Stromal cell of bone marrow (primary cell): Measurements from ENCODE around the gene LRRC27.

Experiments used
- DNase-seq: peaks from one replicate; pipeline ENCODE4 v3.0.0-alpha.2; 2012; ENCODE audit warnings: low read depth

Gene LRRC27

DNA sequence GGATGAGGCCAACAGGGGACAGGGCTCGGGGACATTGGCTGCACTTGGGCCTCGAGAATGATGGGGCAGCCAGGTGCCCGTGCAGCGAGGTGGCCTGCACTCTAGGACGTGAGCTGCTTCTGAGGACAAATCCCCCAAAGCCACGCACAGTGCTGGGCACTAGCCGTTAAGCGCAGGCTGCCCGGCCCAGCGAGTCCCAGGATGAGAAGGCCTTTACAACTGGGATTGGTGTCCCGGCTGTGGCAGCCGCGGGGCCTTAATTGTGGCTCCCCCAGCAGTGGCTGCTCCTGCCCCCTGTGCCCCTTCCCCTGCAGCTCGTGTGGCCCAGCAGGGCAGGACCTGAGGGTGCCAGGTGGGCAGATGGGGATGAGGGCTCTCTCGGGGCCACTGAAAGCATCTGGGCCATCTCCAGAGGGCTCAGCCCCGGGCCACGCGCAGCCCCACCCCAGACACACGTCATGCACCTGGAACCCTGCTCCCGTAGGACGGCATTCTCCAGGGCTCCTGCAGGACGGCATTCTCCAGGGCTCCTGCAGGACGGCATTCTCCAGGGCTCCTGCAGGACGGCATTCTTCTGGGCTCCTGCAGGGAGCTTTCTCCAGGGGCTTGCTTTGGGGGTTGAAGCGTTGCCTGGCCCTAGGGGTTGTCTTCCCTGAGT is 71.6 kb downstream of the LRRC27 start:
- DNase-seq: no peak

DNA sequence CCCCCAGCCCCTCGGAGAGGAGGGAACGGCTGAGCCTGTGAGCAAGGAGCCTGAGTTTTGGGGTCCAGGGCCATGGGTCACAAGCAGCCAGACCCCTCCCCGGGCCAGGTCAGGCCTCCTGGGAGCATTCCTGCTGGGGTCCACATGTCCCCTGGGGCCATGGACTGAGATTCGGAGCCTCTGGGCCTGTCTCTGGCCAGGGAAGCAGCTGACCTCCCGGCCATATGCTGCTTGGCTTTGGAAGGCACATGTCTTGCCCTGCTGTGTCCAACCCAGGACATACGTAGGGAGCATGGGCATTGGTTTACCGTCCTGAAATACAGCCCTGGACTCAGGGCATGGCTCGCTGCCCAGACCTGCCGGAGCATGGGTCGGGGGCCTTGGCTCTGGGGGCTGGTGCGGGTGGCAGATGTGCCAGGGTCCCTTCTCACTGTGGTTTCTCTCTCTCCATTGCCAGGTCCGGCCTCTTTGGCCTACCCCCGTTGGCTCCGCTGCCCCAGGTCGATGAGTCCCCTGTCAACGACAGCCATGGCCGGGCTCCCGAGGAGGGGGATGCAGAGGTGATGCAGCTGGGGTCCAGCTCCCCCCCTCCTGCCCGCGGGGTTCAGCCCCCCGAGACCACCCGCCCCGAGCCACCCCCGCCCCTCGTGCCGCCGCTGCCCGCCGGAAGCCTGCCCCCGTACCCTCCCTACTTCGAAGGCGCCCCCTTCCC is 72.3 kb downstream of the LRRC27 start:
- DNase-seq: no peak

DNA sequence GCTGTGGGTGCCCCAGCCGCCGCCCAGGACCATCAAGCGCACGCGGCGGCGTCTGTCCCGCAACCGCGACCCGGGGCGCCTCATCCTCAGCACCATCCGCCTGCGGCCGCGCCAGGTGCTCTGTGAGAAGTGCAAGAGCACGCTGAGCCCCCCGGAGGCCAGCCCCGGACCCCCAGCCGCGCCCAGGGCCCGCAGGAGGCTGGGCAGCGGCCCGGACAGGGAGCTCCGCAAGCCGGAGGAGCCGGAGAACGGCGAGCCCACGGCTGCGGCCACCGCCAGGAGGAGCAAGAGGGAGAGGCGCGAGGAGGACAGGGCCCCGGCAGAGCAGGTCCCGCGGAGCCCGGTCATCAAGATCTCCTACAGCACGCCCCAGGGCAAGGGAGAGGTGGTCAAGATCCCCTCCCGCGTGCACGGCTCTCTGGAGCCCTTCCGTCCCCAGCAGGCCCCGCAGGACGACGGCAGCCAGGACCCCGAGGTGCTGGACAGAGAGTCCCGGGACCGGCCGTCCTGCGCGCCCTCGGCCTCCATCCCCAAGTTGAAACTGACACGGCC is 73.0 kb downstream of the LRRC27 start:
- no peak for DNase-seq

DNA sequence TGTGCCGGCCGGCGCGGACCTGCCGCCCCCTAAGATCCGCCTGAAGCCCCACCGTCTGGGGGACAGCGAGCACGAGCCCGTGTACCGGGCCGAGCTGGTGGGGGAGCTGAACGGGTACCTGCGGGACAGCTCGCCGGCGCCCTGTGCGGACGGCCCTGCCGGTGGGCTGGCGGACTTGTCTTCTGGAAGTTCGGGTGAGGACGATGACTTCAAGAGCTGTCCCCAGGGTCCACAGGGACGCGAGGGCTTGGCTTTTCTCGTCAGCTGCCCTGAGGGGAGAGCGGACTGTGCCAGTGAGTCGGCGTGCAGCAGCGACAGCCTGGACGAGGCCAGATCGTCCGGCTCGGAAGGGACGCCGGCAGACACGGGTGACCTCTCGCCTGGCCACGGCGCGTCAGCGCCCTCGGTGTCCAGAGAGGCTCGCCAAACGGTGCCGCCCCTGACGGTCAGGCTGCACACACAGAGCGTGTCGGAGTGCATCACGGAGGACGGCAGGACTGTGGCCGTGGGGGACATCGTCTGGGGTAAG is 73.5 kb downstream of the LRRC27 start:
- DNase-seq: no peak

DNA sequence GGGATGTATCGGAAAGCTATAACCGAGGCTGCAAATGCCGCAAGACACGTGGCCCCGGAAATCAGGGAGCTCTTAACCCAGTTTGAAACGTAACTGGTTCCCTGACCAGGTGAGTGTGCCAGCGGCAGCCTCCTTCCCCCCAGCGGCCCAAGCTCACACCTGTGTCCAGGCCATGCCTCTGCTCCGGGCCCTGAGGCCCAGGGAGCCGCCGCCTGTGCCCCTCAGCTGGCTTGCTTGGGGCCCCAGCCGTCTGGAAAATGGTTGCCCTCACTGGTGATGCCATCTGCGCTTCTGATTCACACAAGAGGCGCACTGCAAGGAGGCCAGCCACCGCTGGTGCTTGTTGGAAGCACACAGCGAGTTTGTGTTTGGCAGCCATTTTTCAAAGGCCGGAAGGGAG is 74.2 kb downstream of the LRRC27 start:
- no peak for DNase-seq

DNA sequence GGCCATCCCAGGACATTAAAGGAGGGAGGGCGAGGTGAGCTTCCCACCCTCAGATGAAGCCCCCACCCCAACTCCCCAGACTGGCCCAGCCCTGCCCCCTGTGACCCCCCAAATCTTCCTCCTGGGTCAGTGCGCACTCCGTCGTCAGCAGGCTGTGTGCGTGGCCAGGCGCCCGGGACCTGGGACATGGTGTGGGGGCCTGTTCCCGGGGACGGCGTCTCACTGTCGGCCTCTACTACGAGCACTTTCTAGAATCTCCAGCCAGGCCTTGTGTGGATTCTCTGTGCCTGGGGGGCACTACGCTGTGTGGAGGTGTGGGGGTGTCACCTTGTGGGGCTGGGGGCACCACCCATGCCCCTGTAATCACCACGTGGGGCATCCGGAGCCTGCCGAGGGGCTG is 74.8 kb downstream of the LRRC27 start:
- no peak for DNase-seq

DNA sequence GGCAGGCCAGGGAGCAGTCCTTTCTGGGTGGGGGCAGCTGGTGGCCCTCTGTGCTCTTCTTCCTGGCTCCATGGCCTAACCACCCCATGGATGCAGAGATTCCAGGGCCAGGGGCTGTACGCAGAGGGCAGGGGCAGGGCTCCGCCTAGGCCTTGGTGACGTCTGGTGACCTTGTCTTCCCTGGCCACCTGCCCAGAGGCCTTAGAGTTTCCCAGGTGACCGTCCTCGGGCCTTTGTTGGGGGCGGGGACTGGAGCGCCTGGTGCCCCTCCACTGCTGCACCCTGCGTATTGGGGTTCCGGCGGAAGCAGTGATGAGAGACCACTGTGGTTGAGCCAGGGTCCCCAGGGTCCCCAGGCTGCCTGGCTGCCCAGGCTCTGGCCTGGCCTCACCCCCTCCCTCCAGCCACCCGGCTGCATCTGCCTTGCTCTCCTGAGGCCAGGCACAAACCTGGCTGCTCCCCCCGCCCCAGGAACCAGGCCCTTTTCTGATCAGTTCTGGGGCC is 75.3 kb downstream of the LRRC27 start:
- no peak for DNase-seq

DNA sequence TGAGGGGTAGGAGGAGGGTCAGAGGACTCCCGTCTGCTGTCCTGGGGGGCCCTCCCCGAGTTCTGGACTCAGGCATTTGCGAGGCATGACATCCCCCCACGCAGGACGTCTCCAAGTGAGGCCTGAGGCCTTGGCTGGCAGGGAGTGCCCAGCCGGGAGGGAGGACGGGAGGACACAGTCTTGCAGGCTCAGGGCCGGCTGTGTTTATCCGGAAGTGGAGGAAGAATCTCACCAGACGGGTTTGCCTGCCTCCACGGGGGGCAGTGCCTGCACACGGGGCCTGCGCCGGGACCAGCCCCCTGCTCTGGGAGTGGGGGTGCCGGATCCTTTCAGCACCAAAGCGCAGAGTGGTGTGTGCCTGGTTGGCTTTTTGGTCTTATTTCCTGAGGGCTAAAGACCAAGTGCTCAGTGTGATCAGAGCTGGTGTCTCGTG is 75.9 kb downstream of the LRRC27 start:
- DNase-seq: no peak

DNA sequence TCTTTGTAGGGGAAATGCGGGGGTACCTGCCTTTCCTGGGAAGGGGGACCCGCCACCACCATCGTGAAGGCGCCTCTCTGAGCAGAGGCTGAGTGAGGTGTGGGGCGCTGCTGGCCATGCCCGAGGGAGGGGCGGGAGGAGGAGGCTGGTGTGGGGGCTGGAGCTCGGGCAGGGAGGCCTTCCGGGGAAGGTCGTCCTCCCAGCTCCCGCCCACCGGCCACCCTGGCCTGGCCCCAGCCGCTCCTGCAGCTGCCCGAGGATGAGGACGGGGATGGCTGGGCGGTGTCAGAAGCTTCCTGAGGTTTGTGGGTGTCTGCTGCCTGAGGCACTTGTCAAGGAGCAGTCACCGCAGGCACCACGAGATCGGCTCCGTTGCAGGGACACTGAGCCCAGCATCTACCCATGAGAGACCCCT is 76.4 kb downstream of the LRRC27 start:
- DNase-seq: no peak

DNA sequence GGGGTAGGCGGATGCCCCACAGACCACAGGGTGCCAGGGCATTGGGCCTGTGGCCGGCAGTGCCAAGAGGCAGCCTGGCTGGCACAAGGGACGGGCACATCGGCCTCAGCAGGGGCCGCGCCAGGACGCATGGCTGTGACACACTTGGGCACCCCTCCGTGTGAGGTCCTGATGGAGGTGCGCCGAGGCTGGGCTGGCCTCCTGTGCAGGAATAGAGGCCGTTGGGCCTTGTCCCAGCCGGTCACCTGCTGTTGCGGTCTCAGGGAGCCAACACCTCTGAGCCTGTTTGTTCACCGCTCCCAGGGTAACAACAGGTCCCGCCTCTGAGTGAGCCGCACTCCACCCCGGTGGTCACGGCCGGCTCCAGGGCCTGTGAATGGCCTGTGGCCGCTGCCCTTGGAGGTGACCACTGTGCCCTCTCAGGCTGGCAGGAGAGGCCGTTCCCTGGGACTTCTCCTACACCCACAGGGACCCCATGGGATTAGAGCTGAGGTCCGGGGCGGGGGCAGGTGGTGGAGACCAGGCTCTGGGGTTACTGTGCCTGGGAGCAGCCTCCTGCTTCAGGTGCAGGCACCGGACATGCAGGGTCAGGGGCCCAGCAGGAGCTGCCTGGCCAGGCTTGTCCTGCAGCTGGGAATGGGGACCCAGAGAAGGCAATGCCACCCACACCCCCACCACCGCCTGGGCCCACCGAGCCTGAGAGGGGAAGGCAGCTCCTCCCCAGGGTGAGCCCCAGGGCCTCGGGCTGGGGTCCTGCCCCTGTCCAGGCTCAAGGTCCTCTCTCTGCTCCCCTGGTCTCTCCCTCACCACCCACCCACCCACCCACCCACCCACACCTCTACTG is 77.1 kb downstream of the LRRC27 start:
- no peak for DNase-seq

DNA sequence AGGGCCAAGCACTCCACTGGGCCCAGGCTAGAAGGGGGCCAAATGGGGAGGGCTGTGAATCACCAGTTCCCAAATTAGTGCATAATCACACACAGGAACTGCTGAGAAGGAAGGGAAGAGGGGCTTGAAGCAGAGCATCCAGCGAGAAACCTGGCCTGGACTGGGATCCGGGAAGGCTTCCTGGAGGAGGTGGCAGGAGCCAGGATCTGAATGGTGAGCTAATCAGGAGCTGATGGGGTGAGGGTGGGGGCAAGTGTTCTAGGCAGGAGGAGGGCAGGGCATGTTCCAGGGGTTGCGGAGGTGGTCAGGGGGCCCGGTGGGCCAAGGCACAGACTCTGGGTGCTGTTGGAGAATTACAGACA is 77.7 kb downstream of the LRRC27 start:
- DNase-seq: no peak

DNA sequence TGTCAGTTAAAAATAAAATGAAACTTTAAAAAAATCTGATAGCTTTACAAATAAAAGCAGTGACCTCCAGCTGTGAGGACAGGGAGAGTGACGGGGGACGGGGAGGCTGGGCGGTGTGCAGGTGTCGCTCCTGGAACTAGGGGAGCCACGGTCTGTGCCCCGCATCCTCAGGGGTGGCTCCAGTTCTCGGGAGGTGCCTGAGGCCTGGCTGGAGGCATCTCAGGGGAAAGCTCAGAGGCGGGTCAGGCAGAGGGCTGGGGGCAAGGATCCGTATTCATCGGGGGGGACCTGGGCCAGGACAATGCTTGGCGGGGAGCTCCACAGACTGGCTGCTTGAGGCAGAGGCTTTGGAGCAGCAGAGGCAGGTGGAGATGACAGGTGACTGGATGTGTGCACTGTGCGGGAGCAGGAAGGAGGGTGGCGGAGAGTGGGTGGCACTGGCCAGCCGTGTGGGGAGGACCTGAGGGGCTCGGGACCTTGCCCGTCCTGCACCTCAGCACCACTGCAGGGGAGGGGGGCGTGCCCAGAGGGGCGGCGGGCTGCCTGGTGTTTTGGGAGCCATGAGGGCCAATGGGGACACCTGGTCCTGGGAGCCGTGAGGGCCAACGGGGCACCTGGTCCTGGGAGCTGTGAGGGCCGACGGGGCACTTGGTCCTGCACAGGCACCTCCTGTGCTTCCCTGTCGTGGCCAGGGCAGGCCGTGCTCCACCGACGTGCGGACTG is 78.2 kb downstream of the LRRC27 start:
- DNase-seq: no peak

DNA sequence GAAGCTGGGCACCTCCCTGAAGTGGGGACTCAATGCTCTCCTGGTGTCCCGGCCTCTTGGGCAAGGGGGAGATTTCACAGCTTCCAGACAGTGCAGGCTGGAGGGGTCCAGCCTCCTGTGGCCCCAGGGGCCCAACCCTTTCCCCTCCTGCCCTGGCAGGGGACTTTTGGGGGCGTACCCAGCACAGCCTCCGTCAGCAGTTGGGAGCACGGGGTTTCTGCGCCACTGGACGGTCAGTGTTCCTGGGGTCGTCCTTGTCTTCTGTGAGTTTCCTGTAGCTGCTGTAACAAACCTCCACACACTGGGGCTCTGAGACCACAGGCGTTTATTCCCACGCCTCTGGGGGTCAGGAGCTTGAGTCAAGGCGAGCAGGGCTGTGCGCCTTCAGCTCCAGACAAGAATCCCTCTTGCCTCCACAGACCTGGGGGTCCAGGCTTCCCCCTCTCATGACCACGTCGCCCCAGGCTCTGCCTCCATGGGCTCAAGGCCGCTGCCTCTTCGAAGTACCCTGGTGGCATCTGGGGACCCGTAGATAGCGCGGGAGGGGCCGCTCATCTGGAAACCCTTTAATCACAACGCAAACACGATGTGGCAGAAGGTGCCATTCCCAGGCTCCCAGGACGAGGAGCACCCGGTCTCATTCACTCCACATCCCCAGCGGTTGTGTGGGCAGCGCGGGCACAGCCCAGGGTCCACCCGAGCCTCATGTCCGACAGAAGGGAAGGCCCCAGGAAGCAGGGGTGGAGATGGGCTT is 79.0 kb downstream of the LRRC27 start:
- DNase-seq: no peak

DNA sequence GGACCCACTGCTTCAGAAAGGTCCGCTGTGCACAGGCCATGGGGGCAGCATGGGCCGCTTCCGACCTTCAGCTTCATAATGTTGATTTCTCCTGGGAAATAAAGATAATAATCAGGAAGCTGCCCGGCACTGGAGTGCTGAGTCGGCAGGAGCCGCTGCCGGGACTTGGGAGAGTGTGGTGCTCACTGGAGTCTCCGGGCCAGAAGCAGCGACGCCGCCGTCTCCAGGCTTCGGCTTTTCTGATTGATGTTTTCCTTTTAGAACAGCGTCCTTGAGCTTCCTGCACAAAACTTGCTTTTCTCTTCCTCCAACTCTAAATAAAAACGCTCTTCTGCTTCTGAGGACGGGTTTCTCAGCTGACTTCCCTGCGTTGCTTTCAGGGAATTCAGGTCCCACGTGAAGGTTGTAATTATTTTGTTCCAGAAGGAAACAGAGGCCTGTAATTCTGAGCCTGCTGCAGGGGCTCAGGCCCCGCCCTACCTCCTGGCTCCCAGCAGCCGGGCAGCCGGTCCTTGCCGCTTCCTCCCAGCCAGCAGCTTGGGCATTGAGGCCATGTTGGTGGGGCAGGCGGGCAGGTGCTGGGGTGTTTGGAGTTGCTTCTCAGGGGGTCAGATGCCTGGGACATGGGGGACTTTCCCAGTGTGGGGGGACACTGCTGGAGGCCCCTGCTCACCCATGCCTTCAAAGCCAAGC is 79.7 kb downstream of the LRRC27 start:
- no peak for DNase-seq

DNA sequence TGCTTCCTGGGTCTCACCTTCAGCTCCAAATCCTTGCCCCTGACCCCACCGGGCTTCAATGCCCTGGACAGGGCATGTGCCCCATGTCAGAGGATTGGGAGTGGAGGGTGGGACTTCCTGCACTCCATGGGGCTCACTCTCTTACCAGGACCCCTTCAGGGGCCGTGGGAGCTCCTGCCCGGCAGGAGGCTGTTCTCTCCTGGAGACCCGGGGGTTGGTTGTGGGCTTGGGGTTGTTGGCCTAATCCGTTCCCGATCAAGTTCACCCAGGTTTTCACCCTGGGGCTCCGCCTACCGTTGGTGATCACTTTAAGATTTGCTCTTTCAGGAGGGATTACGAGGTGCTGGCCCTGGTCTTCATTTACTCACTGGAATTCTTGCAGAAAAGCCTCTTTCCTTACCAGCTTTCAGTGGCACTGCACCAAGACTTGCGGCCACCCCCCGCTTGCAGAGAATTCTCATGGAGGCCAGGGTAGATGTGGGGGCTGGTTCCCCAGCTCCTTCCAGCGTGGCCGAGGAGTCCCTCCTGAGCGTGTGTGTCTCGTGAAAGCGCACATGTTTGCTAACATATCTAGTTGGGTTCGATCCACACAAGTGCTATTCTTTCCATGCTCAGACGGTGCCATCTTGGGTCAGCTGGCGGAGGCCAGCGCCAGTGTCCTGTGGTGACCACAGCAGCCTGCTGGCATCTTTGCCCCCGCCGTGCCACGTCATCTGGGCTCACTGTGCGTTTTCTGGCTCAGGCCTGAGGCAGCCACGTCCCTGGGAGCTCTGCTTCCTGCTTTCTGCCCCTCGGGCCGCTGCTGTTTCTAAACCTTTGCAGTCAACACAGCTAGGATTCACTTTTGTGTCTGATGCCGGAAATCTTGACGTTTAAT is 80.6 kb downstream of the LRRC27 start:
- DNase-seq: no peak

DNA sequence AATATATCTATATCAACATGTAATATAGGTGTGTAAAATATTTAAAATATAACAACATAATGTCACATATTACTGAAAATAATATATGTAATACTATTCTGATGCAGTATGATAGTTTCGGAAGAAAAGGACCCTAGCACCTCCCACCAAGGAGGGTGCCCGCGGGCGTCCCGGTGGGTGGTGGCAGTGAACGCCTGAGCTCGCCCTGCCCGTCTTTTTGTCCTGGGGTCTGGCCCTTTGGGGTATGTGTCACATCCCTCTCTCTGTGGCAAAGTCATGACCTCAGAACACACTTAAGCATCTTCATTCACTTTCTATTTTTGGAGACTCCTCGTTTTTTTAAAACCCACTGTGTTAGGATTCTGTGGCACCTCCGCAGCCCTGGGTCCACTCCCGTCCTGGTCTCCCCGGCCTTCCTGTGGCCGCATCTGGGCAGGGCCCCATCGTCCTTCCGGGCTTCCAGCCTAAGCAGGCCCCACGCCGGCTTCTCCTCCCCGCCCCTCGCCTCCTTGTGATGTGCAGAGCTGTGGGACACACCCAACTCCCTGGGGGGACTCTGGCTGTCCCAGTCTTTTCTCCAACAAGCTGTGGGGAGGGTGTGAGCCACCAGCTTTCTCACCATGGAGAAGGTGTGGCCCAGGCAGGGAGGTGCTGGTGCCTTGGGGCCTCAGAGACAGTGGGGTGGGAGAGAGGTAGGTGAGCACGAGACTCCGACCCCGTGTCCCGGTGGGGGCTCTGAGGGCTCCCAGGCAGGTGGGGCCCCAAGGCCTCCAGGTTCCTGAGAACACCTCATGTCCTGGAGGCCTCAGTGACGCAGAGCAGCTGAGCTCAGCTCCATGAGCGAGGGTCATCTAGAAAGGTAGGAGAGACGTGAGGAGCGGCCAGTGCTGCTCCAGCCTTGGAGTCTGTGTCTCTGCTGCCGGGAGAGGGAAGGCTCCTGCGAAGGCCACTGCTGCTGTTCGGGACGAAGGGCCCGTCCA is 81.5 kb downstream of the LRRC27 start:
- no peak for DNase-seq

DNA sequence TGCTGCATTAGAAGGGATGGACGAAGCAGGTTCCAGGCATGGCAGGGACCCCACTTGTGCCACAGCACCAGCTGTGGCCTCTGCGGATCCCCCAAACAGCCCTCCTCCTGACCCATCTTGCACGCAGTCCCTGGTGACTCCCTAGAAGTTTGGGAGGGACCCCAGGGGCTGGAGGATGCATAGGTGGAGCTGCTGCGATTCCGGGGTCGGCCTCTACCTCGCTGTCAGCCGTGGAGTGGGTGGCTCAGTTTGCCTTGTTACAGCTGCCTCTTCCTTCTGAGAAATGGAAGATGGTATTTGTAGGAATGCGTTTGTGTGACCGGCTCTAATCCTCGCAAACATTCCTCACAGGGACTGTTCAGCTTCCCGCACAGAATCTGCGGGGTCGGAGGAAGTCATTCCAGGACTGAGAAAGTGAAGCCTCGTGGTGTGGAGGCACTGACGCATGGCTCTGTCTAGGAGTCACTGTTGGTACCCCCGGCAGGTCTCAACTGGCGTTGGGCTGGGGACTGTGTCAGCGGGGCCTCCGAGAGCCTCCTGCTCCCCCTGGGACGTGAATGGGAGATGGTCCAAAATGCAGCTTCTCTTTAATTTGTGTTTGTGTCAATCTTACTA is 82.5 kb downstream of the LRRC27 start:
- DNase-seq: no peak

DNA sequence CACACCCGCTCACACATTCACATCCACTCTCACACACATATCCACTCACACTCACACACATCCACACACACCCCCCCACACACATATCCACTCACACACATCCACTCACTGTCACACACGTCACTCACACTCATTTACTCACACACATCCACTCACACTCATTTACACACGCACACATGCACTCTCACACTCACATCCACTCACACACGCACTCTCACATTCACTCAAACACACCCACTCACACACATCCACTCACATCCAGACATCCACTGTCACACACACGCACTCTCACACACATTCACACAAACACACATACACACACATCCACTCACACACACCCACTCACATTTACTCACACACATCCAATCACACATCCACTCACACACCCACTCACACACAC is 83.3 kb downstream of the LRRC27 start:
- DNase-seq: no peak
